ENCODE measurements around the gene RAD17.
"Not testable (repeated sequence)": the region's sequence is repeated elsewhere in the genome, so short reads cannot be mapped to it uniquely, and the experiment has no call there.

The RAD17 gene, protein sequence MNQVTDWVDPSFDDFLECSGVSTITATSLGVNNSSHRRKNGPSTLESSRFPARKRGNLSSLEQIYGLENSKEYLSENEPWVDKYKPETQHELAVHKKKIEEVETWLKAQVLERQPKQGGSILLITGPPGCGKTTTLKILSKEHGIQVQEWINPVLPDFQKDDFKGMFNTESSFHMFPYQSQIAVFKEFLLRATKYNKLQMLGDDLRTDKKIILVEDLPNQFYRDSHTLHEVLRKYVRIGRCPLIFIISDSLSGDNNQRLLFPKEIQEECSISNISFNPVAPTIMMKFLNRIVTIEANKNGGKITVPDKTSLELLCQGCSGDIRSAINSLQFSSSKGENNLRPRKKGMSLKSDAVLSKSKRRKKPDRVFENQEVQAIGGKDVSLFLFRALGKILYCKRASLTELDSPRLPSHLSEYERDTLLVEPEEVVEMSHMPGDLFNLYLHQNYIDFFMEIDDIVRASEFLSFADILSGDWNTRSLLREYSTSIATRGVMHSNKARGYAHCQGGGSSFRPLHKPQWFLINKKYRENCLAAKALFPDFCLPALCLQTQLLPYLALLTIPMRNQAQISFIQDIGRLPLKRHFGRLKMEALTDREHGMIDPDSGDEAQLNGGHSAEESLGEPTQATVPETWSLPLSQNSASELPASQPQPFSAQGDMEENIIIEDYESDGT

DNA sequence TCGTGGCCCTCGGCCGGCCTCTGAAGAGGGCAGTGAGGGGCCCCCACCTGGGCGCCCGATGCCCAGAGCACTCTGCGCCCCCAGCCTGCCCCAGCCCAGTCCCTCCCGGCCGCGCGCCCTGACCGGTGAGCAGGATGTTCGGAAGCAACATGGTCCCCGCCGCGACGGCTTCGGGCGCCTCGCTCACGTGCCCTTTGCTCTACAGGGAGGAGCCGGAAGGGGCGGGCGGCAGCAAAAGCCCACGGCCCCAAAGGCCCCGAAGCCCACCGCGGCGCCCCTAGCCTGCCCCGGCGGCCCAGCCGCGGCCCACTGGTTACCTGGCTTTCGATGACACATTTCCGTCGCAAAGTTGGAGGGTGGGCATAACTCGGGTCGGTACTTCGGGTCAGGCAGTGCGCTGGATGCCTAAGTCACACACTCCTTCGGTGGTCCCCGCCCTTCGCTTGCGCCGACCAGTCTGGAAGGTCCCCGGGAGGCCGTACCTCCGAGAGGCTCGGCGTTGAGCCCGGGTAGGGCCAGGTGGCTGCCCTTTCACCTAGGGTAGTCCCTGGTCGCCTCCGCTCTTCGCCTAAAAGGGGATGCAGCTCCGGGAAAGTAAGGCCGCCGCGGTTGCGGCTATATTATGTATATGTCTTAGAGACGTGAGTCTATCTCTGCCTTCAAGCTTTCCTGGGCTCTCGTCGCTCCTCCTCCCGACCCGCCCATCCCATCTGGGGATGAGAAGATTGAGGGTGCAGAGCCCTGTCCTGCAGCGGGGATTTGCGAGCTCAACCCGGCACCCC lies at the start of gene RAD17, which contains the start of the genes AK6 and TAF9:
RAD17 (plus strand) TSS at position 479 of the 782 bp plus-strand sequence. CDS start 2,391 bp downstream, outside the sequence.
AK6 (minus strand) TSS at position 181 of the 782 bp plus-strand sequence; CDS start at position 151, 30 bp downstream.
TAF9 (minus strand) TSS at position 181 of the 782 bp plus-strand sequence. CDS start 3,783 bp downstream, outside the sequence.
- peak; percentile 97 for DNase-seq

DNA sequence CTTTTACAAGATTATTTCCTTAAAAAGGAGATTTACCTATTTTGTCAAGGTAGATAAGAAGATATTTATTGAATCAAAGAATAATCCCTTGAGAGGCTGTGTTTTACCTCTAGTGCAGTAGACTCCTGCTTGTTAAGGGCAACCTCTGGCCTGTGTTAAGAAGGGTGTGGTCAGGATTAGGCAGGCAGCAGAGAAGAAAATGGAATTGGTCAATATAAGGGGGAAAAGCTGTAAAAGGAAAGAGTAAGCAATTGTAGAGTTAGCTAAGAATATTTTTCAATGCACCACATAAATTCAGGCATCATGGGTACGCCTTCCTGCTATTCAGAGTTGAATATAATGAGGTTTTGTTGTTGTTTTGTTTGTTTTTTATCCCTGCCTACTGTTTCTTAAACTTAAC lies 43.3 kb upstream of the RAD17 start:
- no peak for DNase-seq

DNA sequence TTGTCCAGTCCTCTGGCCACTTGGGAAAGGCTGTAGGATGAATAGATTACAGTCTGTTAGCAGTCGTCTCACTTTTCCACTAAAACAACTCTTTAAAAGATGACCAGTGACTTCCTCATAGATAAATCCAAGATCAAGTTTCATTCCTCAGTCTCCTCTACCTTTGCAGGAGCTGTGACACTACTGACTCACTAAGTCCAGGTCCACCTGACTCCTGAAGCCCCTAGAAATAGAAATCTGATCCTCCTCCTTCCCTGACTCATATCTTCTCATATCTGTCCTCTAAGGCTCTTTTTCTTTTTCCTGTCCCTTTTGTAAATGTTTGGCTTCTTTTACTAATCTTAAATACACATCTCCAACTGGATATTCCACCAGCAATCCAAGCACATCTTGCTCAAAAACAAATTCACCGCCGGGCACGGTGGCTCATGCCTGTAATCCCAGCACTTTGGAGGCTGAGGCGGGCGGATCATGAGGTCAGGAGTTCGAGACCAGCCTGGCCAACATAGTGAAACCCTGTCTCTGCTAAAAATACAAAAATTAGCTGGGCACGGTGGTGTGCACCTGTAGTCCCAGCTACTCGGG lies 39.6 kb upstream of the RAD17 start:
- no peak for DNase-seq

DNA sequence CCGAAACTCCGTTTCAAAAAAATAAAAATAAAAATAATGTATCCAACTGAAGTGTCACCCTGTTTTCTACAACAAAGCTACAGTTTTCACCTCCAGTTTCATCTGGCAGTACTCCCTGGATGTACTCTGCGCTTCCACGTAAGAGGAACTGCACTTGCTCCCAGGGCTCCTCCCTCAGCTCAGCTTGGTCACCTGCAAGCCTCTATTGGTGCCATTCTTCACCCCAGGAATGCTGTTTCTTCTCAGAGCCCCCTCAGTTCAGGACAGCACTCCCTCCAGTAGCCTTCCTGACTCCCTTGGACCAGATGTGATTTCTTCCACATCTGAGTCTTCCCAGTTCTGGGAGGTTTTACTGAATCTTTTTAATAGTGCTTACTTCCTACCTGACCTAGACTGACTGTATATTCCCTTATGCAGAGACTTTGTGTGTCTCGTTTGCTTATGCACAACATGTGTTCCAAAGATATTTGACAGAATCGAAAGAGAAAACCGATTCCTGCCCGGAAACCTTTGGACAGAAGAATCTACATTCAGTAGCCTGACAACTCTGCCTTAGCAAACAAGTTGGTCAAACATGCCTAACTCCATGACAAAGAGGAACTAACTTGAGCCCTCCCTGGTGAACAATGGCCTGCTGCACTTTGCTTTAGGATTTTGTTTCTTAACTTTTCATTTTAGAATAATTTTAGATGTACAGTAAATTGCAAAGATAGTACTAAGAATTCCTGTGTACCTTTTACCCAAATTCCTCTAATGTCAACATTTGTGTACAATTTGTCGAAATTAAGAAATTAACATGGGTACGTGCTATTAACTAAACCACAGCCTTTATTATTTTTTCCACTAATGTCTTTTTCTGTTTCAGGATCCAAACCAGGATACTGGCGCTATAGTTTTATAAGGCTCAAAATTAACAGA lies 37.8 kb upstream of the RAD17 start:
- DNase-seq = no peak

DNA sequence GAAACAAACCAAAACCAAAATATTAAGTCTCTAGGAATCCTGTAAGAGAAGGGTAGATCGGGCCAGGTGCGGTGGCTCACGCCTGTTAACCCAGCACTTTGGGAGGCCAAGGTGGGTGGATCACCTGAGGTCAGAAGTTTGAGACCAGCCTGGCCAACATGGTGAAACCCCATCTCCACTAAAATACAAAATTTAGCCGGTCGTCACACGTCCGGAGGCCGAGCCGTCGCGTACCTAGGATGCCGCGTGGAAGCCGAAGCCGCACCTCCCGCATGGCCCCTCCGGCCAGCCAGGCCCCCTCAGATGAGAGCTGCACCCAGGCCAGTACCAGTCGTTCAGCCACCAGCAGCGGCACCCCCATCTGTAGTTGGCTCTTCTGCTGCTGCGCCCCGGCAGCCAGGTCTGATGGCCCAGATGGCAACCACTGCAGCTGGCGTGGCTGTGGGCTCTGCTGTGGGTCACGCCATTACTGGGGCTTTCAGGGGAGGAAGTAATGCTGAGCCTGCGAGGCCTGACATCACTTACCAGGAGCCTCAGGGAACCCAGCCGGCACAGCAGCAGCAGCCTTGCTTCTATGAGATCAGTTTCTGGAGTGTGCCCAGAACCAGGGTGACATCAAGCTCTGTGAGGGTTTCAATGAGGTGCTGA lies 35.8 kb upstream of the RAD17 start:
- DNase-seq = peak; percentile 64

DNA sequence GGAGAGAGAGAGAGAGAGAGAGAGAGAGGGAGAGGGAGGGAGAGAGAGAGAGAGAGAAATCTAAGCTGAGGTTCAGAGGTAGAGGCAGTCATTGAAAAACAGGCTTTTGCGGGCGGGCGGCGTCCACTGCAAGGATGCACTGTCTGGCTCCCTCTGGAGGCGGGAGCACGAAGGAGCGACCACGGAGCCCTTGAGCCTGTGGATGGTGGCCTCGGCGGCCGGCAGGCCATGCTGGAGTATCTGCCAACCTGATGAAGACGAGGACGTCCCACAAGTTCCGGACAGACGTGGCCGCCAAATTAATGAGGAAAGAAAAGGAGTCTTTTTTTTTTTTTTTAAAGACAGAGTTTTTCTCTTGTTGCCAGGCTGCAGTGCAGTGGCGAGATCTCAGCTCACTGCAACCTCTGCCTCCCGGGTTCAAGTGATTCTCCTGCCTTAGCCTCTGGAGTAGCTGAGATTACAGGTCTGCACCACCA lies 34.8 kb upstream of the RAD17 start:
- peak; percentile 90 for DNase-seq

DNA sequence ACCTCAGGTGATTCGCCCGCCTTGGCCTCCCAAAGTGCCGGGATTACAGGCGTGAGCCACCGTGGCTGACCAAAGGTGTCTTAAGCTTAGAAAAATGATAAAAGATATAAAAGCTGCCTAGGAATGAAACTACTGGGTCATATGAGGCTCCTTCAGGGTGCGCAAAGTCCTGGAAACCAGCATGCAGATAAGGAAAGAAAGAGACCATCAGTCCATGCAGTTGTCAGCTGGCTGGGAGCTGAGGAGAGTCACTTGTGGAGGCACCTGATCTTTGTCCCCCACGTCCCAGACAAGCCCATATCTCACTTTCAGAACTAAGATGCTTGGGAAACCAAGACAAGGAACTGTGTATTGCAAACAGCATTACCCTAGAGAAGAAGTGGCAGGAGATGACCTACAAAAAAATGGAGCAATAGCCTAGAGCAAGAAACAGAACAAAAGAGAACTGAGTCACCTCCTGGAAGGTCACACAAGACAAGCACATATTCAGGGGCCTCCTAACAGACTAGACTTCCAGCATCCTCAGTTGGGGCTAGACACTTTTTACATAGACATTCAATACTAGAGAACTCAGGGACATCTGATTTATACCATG lies 34.2 kb upstream of the RAD17 start:
- no peak for DNase-seq

DNA sequence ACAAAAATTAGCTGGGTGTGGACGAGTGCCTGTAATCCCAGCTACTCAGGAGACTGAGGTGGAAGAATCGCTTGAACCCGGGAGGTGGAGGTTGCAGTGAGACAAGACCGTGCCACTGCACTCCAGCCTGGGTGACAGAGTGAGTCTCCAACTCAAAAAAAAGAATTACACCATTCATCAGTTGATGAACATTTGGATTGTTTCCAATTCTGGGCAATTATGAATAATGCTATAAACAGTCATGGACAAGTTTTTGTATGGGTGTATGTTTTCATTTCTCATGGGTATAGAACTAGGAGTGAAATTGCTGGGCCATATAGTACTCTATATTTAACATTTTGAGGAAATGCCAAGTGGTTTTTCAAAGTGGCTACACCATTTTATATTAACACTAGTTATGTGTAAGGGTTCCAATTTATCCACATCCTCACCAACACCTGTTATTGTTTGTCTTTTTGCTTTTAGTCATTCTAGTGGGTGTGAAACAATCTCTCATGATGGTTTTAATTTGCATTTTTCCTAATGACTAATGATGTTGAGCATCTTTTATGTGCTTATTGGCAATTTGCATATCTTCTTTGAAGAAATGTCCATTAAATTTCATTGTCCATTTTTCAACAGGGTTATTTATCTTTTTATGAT lies 28.0 kb upstream of the RAD17 start:
- DNase-seq = no peak

DNA sequence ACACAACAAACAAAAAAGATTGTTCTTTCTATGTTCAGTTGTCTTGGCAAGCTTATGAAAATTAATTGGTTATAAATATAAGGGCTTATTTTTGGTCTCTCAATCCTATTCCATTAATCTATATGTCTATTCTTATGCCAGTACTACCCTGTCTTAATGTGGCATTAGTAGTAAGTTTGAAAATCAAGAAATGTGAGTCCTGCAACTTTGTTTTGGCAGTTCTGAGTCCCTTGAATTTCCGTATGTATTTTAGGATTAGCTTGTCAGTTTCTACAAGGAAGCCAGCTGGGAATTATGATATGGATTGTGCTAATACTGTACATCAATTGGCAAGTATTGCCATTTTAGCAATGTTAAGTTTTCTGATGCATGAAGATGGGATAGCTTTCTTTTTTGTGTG lies 26.5 kb upstream of the RAD17 start:
- DNase-seq = no peak

DNA sequence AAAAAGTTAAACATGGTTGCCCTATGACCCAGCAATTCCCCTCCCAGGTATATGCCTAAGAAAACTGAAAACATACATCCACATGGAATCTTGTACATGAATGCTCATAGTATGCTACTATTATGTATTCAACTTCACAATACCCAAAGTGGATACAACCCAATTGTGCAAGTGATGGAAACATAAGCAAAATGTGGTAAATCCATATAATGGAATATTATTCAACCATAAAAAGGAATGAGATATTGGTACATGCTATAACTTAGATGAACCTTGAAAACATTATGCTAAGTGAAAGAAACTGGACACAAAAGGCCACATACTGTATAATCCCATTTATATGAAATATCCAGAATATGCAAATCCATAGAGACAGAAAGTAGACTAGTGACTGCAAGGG lies 19.0 kb upstream of the RAD17 start:
- DNase-seq = no peak

DNA sequence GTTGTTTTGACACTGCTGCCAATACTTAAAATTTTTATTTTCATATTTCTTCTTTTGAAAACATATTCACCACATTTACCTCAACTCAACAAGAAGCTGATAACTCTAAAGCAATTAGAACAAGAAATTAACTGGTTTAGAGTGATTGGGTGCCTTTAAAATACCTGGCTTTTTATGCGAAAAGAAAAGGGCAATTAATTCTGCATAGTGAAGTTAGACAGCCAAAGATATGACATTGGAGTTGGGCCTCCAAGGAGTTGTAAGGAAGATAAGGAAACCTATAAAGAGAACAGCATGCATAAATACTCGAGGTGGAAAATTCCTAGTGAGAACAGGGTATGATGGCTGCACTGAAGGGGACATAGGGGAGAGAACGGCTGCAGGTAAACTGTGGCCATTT lies 9.9 kb upstream of the RAD17 start:
- no peak for DNase-seq

DNA sequence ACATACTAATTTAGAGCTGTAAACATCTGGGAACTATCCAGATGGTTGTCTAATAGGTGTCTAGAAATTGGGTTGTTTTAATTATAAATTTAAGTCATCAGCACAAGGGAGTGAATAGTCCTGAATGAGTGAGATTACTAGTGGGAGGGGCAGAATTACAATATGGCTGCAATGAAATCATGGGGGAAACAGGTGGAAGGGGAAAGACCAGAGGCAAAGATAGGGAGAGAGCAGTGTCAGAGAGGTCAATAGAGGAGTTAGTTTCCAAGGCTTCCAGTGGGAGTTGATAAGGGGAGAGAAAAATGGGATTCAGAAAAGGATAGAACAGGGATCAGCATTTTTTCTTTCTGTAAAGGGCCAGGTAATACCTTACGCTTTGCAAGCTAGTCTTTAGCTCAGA lies 9.2 kb upstream of the RAD17 start:
- no peak for DNase-seq

DNA sequence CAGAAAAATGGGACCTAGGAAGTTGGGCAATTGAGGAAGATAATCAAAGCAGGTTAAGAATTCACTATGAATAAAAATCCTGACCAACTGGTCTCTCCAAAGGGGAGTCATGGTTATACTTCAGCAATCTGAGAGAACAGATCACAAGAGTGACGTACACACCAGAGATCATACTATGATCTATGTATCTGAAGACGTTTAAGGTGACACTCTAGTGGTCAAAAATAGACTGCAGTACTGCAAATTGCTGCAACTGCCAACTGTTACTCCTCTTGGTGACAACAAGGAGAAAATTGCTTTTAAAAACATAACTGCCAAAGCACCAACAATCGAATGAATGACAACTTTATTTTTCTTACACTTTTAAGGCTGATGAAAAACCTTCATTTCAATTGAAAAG lies 5.2 kb upstream of the RAD17 start:
- no peak for DNase-seq

DNA sequence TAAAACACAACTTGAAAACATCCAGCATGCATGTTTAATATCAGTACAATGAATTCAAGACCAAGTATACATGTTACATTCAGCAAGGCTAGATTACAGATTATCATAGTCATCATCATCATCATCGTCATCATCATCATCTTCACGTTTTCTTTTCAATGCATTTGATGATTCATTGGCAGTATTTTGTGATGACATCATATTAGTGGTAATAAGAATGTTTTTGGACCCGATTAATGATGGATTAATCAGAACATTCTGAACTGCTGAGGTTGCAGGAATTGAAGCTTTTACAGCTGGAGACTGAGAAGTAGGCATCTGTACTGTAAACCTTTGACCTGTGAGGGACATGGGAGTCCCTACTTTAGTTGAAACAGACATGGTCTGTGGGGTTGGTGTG lies 4.8 kb upstream of the RAD17 start:
- no peak for DNase-seq

DNA sequence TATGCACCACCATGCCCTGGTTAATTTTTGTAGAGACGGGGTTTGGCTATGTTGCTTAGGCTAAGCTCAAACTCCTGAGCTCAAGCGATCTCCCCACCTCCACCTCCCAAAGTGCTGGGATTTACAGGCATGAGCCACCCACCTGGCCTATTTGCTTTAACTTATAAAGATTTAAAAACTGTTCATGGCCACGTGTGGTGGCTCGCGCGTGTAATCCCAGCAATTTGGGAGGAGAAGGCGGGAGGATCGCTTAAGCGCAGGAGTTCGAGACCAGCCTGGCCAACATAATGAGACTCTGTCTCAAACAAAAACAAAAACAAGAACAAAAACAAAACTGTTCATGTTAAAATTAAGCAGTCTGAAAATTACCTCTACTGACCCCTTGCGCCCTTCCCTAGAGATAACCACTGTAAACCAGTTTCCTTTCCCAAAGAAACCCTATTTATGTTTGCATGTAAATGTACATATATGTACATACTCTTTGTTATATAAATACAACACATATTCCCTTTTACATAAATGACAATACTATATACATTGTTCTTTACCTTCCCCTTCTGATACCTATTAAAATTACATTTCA lies 1.8 kb upstream of the RAD17 start:
- DNase-seq = no peak

DNA sequence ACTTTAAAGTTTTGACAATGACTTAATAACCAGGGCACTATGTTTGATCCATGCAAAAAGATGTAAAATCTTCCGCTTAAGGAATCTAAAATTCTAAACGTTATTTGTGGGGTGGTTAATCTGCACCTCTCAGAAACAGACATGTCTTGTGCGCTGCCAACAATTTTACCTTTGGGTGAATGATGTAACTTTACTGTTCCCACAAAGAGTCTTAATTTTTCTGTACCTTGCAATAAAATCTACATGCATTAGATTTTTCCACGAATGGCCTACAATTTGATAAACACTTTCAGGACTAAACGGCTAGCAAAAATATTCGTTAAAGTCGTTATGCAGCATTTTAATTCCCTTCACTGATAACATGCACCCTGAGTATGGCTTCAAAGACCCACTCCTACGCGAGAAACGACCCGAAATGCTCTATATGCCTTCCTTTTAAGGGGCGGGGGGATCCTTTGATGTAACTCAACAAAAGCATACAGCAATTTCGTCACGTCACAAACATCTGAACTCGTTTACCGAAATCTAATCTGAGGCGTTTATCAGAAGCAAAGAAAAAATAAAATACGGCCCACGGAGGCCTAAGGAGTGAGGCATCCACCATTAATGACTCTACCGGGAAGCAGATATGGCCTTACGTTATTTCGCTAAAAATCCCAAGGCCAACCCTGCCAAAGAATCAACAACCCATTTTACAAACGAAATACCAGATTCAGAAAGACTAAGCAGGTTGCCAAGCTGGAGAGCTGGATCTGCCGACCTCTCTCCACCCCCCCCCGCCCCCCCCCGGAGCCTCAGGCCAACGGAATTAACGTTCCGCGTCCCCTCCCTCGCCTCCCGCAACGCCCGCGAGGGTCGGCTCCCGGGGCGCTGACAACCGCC lies 919 bp upstream of the RAD17 start:
- no peak for DNase-seq

DNA sequence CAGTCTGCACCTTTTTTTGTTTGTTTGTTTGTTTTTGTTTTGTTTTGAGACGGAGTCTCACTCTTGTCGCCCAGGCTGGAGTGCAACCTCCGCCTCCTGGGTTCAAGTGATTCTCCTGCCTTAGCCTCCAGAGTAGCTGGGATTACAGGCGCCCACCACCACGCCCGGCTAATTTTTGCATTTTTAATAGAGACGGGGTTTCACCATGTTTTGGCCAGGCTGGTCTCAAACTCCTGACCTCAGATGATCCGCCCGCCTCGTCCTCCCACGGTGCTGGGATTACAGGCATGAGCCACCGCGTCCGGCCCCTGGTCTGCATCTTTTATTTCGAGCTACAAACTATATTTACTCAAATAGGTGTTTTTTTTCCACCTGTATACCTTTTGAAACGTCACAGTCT lies 717 bp downstream of the RAD17 start:
- DNase-seq = not testable (repeated sequence)

DNA sequence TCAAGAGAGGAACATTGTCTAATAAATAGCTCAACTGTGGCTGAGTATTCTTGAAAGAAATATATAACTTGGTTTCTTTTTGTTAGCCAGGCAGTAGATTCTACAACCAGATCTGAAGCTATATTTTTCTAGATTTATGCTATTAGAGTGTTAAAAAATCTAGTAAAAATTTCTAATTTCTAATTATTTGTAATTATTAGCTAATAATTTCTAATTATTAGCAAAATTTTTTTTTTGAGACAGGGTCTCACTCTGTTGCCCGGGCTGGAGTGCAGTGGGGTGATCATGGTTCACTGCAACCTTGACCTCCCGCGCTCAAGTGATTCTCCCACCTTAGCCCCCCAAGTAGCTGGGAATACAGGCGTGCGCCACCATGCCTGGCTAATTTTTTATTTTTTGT lies 2.8 kb downstream of the RAD17 start:
- no peak for DNase-seq
